Measurements from ENCODE around the gene FOXP4.

FOXP4 gene

GRCh38 chr6:41625442-41625841 lies 79.3 kb downstream of the FOXP4 start:
- DNase-seq (ENCODE audit: low spot score), result no peak

DNA sequence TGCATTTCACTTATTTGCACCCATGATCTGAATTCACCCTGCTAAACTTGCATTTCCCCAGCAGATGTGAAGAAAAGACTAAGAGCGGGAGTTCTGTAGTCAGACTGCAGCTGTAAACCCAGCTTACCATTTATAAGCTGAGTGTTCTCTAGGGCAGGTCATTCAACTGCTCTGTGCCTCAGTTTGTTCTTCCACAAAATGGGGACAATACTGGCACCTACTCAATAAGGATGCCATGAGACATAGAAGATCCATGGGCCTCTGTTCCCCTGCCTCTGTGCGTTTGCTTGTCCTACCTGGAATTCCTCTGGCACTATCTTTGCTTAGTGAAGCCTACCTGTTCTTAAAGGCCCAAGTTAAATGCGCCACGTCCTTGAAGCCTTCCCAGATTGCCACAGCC lies 79.8 kb downstream of the FOXP4 start:
- no peak for DNase-seq (ENCODE audit: low spot score)

GRCh38 chr6:41626917-41627316 lies 80.7 kb downstream of the FOXP4 start:
- no peak for DNase-seq (ENCODE audit: low spot score)

GRCh38 chr6:41629128-41629527 lies 82.9 kb downstream of the FOXP4 start:
- DNase-seq (ENCODE audit: low spot score), result no peak

DNA sequence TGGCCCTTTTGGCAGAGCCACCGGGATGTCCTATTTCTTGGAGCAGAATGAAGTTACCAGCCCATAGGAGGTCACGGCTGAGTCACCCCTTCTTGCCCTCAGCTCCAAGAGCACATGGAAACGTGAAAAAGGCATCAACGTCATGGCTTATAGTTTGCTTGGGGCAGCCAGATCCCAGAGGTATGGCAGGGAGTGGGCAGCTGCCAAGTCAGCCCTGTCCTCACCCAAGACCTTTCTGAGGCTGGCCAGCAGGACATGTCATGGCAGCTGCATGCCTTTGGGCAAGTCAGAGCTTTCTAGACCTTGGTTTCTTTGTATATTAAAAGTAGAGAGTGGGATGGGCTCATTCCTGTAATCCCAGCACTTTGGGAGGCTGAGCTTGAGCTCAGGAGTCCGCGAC lies 83.9 kb downstream of the FOXP4 start:
- DNase-seq (ENCODE audit: low spot score), result no peak

DNA sequence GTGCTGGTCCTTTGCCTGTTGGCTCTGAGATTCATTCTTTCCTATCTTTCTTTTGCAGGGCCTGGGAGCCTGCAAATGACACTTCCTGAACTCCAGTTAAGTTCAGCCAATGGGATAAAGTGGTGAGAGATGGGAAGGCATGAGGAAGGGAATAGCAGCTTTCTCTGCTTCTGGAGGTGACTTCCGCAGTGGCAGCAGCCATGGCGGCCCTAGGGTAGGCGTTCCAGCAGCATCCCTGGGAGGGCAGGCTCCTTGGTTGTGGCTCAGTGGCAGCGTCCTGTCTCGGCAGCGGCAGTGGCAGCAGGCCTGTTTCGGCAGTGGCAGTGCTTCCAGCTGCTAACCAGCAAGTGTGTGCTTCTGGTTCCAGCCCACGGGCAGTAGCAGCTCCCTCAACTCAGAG lies 84.8 kb downstream of the FOXP4 start:
- DNase-seq (ENCODE audit: low spot score), result no peak

DNA sequence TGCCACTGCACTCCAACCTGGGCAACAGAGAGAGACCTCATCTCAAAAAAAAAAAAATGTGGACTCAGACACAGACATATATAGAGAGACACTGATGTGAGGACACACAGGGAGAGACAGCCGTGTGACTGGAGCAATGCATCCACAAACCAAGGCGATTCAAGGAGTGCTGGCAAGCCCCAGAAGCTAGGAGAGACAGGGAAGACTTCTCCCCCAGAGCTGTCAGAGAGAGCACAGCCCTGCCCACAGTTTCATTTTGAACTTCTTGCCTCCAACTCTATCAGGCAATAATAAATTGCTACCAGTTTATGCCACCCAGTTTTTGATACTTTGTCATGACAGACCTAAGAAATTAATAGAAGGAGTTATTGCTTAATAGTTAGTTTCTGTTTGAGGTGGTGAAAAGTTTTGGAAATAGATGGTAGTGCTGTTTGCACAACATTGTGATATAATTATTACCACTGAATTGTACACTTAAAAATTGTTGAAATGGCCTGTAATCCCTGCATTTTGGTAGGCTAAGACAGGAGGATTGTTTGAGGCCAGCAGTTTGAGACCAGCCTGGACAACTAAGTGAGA lies 87.0 kb downstream of the FOXP4 start:
- no peak for DNase-seq (ENCODE audit: low spot score)

GRCh38 chr6:41634657-41635056 lies 88.5 kb downstream of the FOXP4 start:
- no peak for DNase-seq (ENCODE audit: low spot score)

DNA sequence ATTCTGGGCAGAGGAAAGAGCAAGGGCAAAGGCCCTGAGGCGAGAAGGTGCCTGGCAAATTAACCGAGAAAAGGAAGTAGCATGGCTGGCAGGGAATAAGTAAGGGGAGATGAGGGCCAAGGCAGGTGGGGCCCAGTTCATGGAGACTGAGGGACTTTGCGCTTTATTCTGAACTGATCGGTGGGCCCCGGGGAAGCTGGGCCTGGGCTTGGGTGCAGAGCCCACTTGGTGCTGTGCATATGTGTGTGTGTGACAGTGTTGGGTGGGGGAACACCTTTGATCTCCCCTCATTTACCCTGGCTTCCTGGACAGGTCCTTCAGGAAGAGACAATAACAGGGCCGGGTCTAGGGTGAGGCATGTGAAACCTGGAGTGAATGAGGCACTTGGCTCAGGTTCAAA lies 89.2 kb downstream of the FOXP4 start:
- DNase-seq (ENCODE audit: low spot score), result no peak

DNA sequence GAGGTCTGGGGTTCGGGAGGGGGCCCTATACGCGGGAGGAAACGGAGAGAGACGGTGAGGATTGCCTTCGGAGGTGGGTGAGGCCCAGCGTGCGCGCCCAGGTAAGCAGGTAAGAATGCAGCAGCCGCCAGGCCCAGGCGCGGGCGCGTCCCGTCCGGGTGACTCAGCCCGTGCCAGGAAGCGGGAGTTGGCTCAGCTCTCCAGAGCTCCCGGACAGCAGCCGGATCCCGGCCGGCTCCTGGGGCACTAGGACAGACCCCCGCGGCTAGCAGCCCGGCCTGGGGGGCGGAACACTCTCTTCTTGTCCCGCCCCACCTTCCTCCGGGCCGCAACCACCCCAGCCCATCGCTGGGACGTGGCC lies 90.6 kb downstream of the FOXP4 start:
- DNase-seq (ENCODE audit: low spot score), result peak; percentile 80

DNA sequence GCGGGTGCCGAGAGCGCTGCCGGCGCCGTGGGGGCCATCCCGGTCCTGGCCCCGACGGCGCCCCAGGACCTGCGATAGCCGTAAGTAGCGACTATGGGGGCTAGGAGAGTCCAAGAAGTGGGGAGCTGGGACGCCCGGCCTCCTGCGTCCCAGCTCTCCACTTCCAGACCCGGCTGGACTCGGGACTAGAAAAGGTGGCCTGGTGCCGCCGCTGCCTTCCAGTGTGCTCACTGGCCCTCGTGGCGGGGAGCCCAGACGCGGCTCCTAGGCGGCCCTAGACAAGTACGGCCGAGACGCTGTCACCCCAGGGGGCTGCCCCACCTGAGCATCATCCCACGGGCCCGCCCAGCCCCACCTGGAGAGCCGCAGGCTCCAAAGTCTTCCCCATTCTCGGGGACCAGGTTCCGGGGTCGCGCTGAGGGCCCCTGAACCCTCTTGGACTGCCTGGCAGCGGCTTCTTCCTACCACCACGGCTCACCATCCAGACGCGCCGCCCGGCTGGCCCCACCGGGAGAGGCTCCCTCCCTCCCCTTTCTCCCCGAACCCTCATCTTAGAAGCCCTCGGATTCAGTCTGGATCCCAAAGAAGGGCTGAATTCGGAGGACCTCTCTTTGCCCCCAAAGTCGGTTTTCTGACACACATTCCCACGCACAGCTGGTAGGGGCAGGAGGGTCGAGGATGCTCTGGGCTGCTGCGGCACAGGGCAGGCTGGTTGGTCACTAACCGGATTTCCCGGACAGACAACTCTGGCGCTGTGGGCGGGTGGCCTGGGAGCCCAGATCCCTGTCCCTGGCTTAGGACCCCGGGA lies 91.2 kb downstream of the FOXP4 start:
- peak; percentile 54 for DNase-seq (ENCODE audit: low spot score)

GRCh38 chr6:41638002-41638934 lies 92.1 kb downstream of the FOXP4 start, which contains the start of gene MDFI:
MDFI (plus strand) TSS chr6:41638468; CDS start chr6:41638750, 282 bp downstream.
- DNase-seq (ENCODE audit: low spot score), result peak; percentile 83

DNA sequence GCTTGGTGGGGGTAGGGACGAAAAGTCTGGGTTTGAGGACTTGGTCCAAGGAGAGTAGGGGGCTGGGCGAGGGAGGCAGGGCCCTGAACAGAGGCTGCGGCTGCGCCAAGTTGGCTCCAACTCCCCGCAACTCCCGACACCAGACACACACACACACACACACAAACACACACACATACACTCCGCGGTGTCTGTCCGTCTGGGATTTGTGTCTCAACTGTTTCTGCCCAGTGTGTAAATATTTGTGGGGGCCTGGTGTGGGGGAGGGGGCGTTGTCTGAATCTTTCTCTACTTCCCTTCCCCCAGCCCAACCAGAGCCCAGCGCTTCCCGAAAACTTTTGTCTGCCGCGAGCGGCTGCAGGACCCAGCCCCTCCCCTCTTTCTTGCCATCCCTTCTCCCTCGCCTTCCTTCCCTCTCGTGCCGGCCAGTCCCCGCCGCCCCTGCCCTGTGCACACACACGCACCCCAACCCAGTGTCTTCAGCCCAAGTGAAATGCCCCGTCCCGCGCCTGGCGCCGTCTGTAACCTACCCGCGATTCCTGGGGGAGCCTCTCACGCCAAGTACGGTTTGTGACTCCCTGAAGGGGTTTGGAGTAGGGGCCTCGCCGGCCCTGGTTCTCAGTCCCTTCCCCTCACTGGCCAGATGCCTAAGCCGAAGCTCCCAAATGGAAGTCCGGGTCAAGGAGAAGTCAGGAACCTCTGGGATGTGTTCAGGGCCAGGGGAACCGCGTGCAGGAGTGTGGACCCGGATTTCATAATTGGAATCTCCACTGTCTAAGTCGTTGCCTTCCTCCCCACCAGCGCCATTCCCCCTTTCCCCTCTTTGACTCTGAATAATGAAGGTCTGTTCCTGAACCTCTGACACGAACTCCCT lies 93.0 kb downstream of the FOXP4 start:
- peak; percentile 51 for DNase-seq (ENCODE audit: low spot score)

- no peak for DNase-seq (ENCODE audit: low spot score)
Observed at GRCh38 chr6:41639809-41640371, 93.7 kb downstream of the FOXP4 start.

GRCh38 chr6:41640426-41640825 lies 94.2 kb downstream of the FOXP4 start:
- no peak for DNase-seq (ENCODE audit: low spot score)

DNA sequence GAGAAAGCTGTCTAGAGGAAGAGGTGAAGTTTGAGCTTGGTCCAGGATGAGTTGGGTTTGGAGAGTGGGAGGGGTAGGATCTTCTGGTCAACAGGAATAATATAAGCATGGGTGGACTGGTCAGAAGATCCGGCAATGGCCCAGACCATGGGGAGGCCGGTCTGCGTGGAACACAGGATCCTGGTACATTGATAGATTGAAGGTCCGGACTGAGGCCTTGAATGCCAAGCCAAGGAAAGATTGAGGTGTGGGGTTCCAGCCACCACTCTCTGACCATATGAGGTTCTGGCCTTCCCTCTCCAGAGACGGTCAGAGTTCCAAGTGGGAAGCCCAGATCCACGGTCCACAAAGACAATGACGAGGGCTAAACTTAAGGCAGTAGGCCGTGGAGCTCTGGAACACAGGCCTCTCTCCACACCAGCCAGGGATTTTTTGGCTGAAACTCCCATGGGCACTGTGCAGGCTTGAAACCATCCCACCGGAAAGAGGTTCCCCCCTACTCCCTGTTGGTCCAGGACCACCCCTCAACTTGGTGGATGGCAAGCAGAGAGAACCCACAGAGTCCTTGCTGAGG lies 95.3 kb downstream of the FOXP4 start:
- no peak for DNase-seq (ENCODE audit: low spot score)

GRCh38 chr6:41642090-41642959 lies 96.1 kb downstream of the FOXP4 start:
- no peak for DNase-seq (ENCODE audit: low spot score)

- DNase-seq (ENCODE audit: low spot score), result no peak
Observed at GRCh38 chr6:41642960-41643898, 97.0 kb downstream of the FOXP4 start.

GRCh38 chr6:41643899-41644269 lies 97.7 kb downstream of the FOXP4 start:
- DNase-seq (ENCODE audit: low spot score), result no peak

All from iPS-NIHi11 (cell line).